HL-60/S4 treated with retinoic acid at 250 ng/mL for 4 days and 3 days (cell line): ENCODE results near the gene CPD.
"Not testable (repeated sequence)": the region's sequence is repeated elsewhere in the genome, so short reads cannot be mapped to it uniquely, and the experiment has no call there.

Source experiments
- in situ Hi-C: fragments of 300-500 bp; cut with MboI; formaldehyde crosslinking; loops from 2 replicates; pipeline ENCODE4 v1.7.0; 2022; ENCODE audit warnings: low sequenced_read_pairs

CPD gene

GRCh38 chr17:30351263-30351662 lies 27.5 kb upstream of the CPD start:
- in situ Hi-C loops = not testable (repeated sequence)

GRCh38 chr17:30351735-30352134 lies 27.0 kb upstream of the CPD start:
- in situ Hi-C loops = no loop called here

GRCh38 chr17:30352240-30352814 lies 26.4 kb upstream of the CPD start:
- in situ Hi-C loops = no loop called here

- in situ Hi-C loops = no loop called here
These were observed 24.0 kb upstream of the CPD start for GRCh38 chr17:30354701-30355100.

- in situ Hi-C loops = no loop called here
These were observed 21.3 kb upstream of the CPD start for GRCh38 chr17:30357476-30357875.

- in situ Hi-C loops = no loop called here
These were observed 20.5 kb upstream of the CPD start for GRCh38 chr17:30358055-30358760.

- in situ Hi-C loops = no loop called here
These were observed 18.5 kb upstream of the CPD start for GRCh38 chr17:30360086-30360808.

GRCh38 chr17:30361766-30362279 lies 16.9 kb upstream of the CPD start:
- in situ Hi-C loops = no loop called here

GRCh38 chr17:30363715-30364202 lies 15.0 kb upstream of the CPD start:
- in situ Hi-C loops = no loop called here

- in situ Hi-C loops = no loop called here
These were observed 12.2 kb upstream of the CPD start for GRCh38 chr17:30366536-30366935.

- in situ Hi-C loops = no loop called here
These were observed 9.6 kb upstream of the CPD start for GRCh38 chr17:30368912-30369720.

- in situ Hi-C loops = no loop called here
These were observed 8.7 kb upstream of the CPD start for GRCh38 chr17:30369995-30370394.

- in situ Hi-C loops = no loop called here
These were observed 6.0 kb upstream of the CPD start for GRCh38 chr17:30372755-30373154.

GRCh38 chr17:30375661-30376060 lies 3.1 kb upstream of the CPD start:
- in situ Hi-C loops = no loop called here

GRCh38 chr17:30376621-30377452 lies 1.9 kb upstream of the CPD start:
- in situ Hi-C loops = no loop called here

- in situ Hi-C loops = no loop called here
These were observed 1.0 kb upstream of the CPD start for GRCh38 chr17:30377574-30378240.

GRCh38 chr17:30378241-30378824 lies 394 bp upstream of the CPD start:
- in situ Hi-C loops = no loop called here

GRCh38 chr17:30379303-30379902 lies 676 bp downstream of the CPD start:
- in situ Hi-C loops = no loop called here

- in situ Hi-C loops = loop anchor here (10.0 kb wide), 1 partner anchor 65 kb away; no protein-coding TSS in a partner anchor
These were observed 1.2 kb downstream of the CPD start for GRCh38 chr17:30379903-30380381.
